Kidney epithelial cell (primary cell): ENCODE data around the gene IL4R. TPM values are rescaled to one million over a fixed set of nuclear protein-coding genes. Genes with fewer than 3 reads are reported as not detected.

Source experiments
- DNase-seq: peaks from one replicate; pipeline ENCODE4 v3.0.0-alpha.2; 2010; ENCODE audit warnings: low read depth
- H3K27me3 ChIP-seq: 2 replicates; pipeline ENCODE4 v1.6.0; 2011; ENCODE audit warnings: low read length; ENCODE audit not compliant: control insufficient read depth, insufficient read depth
- H3K36me3 ChIP-seq: 2 replicates; pipeline ENCODE4 v1.5.1; 2011; ENCODE audit warnings: low read length; ENCODE audit not compliant: control insufficient read depth, insufficient read depth
- H3K4me3 ChIP-seq: 2 replicates; pipeline ENCODE4 v1.5.1; 2011; ENCODE audit warnings: low read depth, mild to moderate bottlenecking, control low read depth, low read length
- total RNA-seq: library from RNA; depleted of rRNA; stranded (reverse); fragments of >200 nt; gene quantifications from 2 replicates; pipeline ENCODE4 v1.2.3, GENCODE V29; 2015
- TF ChIP-seq, protein P1 (sequence below): IDR thresholded peaks from 2 replicates; pipeline ENCODE4 v1.5.1; 2011; ENCODE audit warnings: mild to moderate bottlenecking, moderate library complexity, low read length, control low read depth, inconsistent platforms; ENCODE audit not compliant: insufficient read depth, poor library complexity, severe bottlenecking

IL4R gene
- total RNA-seq, 1 donor from 2014 or later, result 52.1 TPM

GRCh38 chr16:27303256-27304100 lies 10.3 kb upstream of the IL4R start:
- Histone ChIP-seq H3K36me3 (no peaks in the 10 kb centered on the region), H3K4me3 (no peak overlapping the region), H3K27me3 (no peaks in the 10 kb centered on the region)
- no peak for DNase-seq
- TF ChIP-seq, protein P1, sequence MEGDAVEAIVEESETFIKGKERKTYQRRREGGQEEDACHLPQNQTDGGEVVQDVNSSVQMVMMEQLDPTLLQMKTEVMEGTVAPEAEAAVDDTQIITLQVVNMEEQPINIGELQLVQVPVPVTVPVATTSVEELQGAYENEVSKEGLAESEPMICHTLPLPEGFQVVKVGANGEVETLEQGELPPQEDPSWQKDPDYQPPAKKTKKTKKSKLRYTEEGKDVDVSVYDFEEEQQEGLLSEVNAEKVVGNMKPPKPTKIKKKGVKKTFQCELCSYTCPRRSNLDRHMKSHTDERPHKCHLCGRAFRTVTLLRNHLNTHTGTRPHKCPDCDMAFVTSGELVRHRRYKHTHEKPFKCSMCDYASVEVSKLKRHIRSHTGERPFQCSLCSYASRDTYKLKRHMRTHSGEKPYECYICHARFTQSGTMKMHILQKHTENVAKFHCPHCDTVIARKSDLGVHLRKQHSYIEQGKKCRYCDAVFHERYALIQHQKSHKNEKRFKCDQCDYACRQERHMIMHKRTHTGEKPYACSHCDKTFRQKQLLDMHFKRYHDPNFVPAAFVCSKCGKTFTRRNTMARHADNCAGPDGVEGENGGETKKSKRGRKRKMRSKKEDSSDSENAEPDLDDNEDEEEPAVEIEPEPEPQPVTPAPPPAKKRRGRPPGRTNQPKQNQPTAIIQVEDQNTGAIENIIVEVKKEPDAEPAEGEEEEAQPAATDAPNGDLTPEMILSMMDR, result no peak

DNA sequence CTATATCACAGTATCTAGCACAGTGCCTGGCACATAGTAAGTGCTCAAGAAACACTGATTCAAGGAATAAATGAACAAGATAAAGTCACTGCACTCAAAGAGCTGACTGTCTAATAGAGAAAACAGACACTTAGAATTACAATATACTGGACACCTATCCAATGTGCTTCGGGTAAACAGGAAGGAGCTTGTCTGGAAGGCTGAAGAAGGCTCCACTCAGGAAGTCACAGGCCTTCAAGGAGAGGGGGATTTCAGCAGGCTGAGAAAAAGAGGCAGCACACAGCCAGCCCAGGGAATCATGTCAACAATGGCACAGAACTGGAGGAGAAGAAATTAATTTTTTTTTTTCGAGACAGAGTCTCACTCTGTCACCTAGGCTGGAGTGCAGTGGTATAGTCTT lies 9.7 kb upstream of the IL4R start:
- Histone ChIP-seq H3K27me3 (no peaks in the 10 kb centered on the region), H3K36me3 (no peaks in the 10 kb centered on the region), H3K4me3 (no peak overlapping the region)
- DNase-seq, result no peak
- TF ChIP-seq, protein P1, result no peak

GRCh38 chr16:27304881-27305745 lies 8.7 kb upstream of the IL4R start:
- Histone ChIP-seq H3K27me3 (no peaks in the 10 kb centered on the region), H3K36me3 (no peaks in the 10 kb centered on the region), H3K4me3 (no peak overlapping the region)
- DNase-seq, result no peak
- TF ChIP-seq, protein P1, result no peak

DNA sequence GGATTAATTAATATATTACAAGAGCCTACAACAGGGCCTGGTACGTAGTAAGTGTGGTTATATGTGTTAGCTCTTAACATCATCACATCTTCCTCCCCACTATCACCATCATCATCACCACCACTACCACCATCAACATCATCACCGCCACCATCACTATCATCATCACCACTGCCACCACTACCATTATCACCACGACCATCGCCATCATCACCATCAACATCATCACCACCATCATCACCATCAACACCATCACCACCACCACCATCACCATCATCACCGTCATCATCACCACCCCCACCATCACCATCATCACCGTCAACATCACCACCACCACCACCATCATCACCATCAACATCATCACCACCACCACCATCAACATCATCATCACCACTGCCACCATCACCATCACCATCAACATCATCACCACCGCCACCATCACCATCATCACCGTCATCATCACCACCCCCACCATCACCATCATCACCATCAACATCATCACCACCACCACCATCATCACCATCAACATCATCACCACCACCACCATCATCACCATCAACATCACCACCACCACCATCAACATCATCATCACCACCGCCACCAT lies 7.8 kb upstream of the IL4R start:
- no peaks in the 10 kb centered on the region for H3K27me3 ChIP-seq
- TF ChIP-seq, protein P1, result no peak
- H3K4me3 ChIP-seq, result no peak overlapping the region
- no peaks in the 10 kb centered on the region for H3K36me3 ChIP-seq
- DNase-seq, result no peak

- no peaks in the 10 kb centered on the region for H3K36me3 ChIP-seq
- H3K4me3 ChIP-seq, result no peak overlapping the region
- TF ChIP-seq, protein P1, result no peak
These were observed 5.0 kb upstream of the IL4R start for GRCh38 chr16:27308792-27309191.

More at GRCh38 chr16:27308792-27309191, 5.0 kb upstream of the IL4R start:
- H3K27me3 ChIP-seq, result no peaks in the 10 kb centered on the region
- DNase-seq, result no peak
